Neuronal stem cell (in vitro differentiated cells): ENCODE measurements around the gene DNTTIP2.

Source experiments
- DNase-seq: peaks from one replicate; pipeline ENCODE4 v3.0.0-alpha.2; 2013; ENCODE audit warnings: low spot score
- H2AFZ ChIP-seq: one replicate; pipeline ENCODE4 v1.6.1; 2013; ENCODE audit warnings: mild to moderate bottlenecking, low read length, inconsistent platforms
- H2AK5ac ChIP-seq: 2 replicates; pipeline ENCODE4 v1.6.1; 2013; ENCODE audit warnings: low read depth, mild to moderate bottlenecking, inconsistent platforms, low read length, moderate library complexity, mixed read lengths
- H2BK120ac ChIP-seq: 2 replicates; pipeline ENCODE4 v1.6.1; 2013; ENCODE audit warnings: low read depth, mild to moderate bottlenecking, inconsistent platforms, low read length, moderate library complexity, mixed read lengths
- H2BK12ac ChIP-seq: one replicate; pipeline ENCODE4 v1.6.1; 2013; ENCODE audit warnings: low read length, inconsistent platforms
- H2BK15ac ChIP-seq: 2 replicates; pipeline ENCODE4 v1.6.1; 2013; ENCODE audit warnings: mild to moderate bottlenecking, low read length, inconsistent platforms, mixed read lengths
- H2BK5ac ChIP-seq: one replicate; pipeline ENCODE4 v1.6.1; 2013; ENCODE audit warnings: inconsistent platforms, mild to moderate bottlenecking, low read length, moderate library complexity
- H3K14ac ChIP-seq: one replicate; pipeline ENCODE4 v1.6.1; 2013; ENCODE audit warnings: low read length, inconsistent platforms
- H3K18ac ChIP-seq: 2 replicates; pipeline ENCODE4 v1.6.1; 2013; ENCODE audit warnings: low read length, inconsistent platforms
- H3K23ac ChIP-seq: 2 replicates; pipeline ENCODE4 v1.6.1; 2013; ENCODE audit warnings: low read depth, mild to moderate bottlenecking, mixed read lengths, low read length, inconsistent platforms; ENCODE audit not compliant: poor library complexity
- H3K27ac ChIP-seq: replicated peaks from 3 replicates; pipeline ENCODE4 v1.5.1; 2013; ENCODE audit warnings: low read length, inconsistent platforms
- H3K27me3 ChIP-seq, 3 experiments: 2 replicates each; pipeline ENCODE4 v1.6.1; 2013; ENCODE audit warnings: low read length in 3 of 3, mild to moderate bottlenecking in 2 of 3, inconsistent platforms in 1 of 3, low read depth in 1 of 3, mixed read lengths in 1 of 3, moderate library complexity in 1 of 3; ENCODE audit not compliant: control insufficient read depth in 3 of 3, insufficient read depth in 3 of 3
- H3K36me3 ChIP-seq, 2 donors: replicated peaks in 1 of 2; 2 replicates each; pipeline ENCODE4 v1.6.1; 2013; ENCODE audit warnings: low read length in 2 of 2; ENCODE audit not compliant: control insufficient read depth in 2 of 2, insufficient read depth in 2 of 2
- H3K4ac ChIP-seq: 2 replicates; pipeline ENCODE4 v1.6.1; 2013; ENCODE audit warnings: inconsistent platforms, mild to moderate bottlenecking, low read length, moderate library complexity
- H3K4me1 ChIP-seq, 2 donors: 1 replicate in 1 of 2; 2 replicates in 1 of 2; pipeline ENCODE4 v1.6.1; 2013; ENCODE audit warnings: low read length in 2 of 2, low read depth in 1 of 2; ENCODE audit not compliant: control insufficient read depth in 2 of 2, insufficient read depth in 1 of 2
- H3K4me2 ChIP-seq: one replicate; pipeline ENCODE4 v1.6.1; 2013; ENCODE audit warnings: mild to moderate bottlenecking, low read length, inconsistent platforms; ENCODE audit not compliant: insufficient read depth, poor library complexity, severe bottlenecking
- H3K4me3 ChIP-seq, 2 donors: 2 replicates each; pipeline ENCODE4 v1.5.1; 2013; ENCODE audit warnings: low read length in 2 of 2, mild to moderate bottlenecking in 2 of 2, inconsistent platforms in 1 of 2, moderate library complexity in 1 of 2
- H3K79me1 ChIP-seq: one replicate; pipeline ENCODE4 v1.6.1; 2013; ENCODE audit warnings: low read depth, mild to moderate bottlenecking, inconsistent platforms, low read length, moderate library complexity
- H3K9ac ChIP-seq: one replicate; pipeline ENCODE4 v1.6.1; 2013; ENCODE audit warnings: mild to moderate bottlenecking, low read depth, low read length, inconsistent platforms; ENCODE audit not compliant: poor library complexity
- H3K9me3 ChIP-seq, 2 donors: replicated peaks in 1 of 2; 2 replicates each; pipeline versions ENCODE3 to v1.6.1; 2013; ENCODE audit warnings: low read length in 2 of 2, mild to moderate bottlenecking in 2 of 2, inconsistent platforms in 1 of 2, low read depth in 1 of 2, mixed read lengths in 1 of 2, moderate library complexity in 1 of 2; ENCODE audit not compliant: control insufficient read depth in 2 of 2, insufficient read depth in 1 of 2
- H4K8ac ChIP-seq: one replicate; pipeline ENCODE4 v1.6.1; 2013; ENCODE audit warnings: low read depth, mild to moderate bottlenecking, inconsistent platforms, low read length, moderate library complexity
- H4K91ac ChIP-seq: one replicate; pipeline ENCODE4 v1.6.1; 2013; ENCODE audit warnings: low read length, low read depth, mild to moderate bottlenecking, inconsistent platforms; ENCODE audit not compliant: poor library complexity
- WGBS, 2 donors: extraction: QIAGEN DNeasy Blood & Tissue Kit; methylation state at CpG; one replicate each; pipeline ENCODE4 v1.1.7; 2013; ENCODE audit warnings: missing lambda C conversion rate in 2 of 2, mixed read lengths in 1 of 2; ENCODE audit not compliant: insufficient read length in 2 of 2, insufficient replicate concordance in 1 of 2; ENCODE audit errors: extremely low coverage in 2 of 2; 5-methylcytosine and 5-hydroxymethylcytosine counted together

DNTTIP2 gene

GRCh38 chr1:93882269-93882668, 3.3 kb upstream of the DNTTIP2 start:
- Histone ChIP-seq H2BK120ac (no peak overlapping the region), H3K4me3 (no peak overlapping the region), H3K36me3 (peaks cover 4 to 6% of the 10 kb centered on the region in 2 donors), H3K4me1 (peaks cover 0 to 1% of the 10 kb centered on the region in 2 donors), H3K27me3 (no peaks in the 10 kb centered on the region), H2BK15ac (no peak overlapping the region), H2AK5ac (no peak overlapping the region), H3K79me1 (peaks cover 4% of the 10 kb centered on the region), H2AFZ (no peak overlapping the region), H3K18ac (no peak overlapping the region), H3K14ac (no peak overlapping the region), H3K4me2 (no peak overlapping the region), H3K4ac (no peak overlapping the region), H2BK5ac (no peak overlapping the region), H2BK12ac (no peak overlapping the region), H3K9ac (no peak overlapping the region), H4K91ac (no peak overlapping the region), H3K27ac (no peak overlapping the region), H3K9me3 (no peaks in the 10 kb centered on the region), H4K8ac (no peak overlapping the region), H3K23ac (no peak overlapping the region)
- WGBS, 2 donors: no CpG with 5 or more reads among the region's 4 CpGs
- no peak for DNase-seq

- no peak for DNase-seq
- Histone ChIP-seq H2AK5ac (no peak overlapping the region), H2BK5ac (no peak overlapping the region), H2BK12ac (no peak overlapping the region), H3K14ac (no peak overlapping the region), H2BK120ac (no peak overlapping the region), H3K23ac (no peak overlapping the region), H3K18ac (no peak overlapping the region), H3K4ac (no peak overlapping the region), H3K9me3 (no peaks in the 10 kb centered on the region), H3K27me3 (no peaks in the 10 kb centered on the region), H2BK15ac (no peak overlapping the region), H2AFZ (no peak overlapping the region), H3K4me1 (peaks cover 0 to 1% of the 10 kb centered on the region in 2 donors), H3K27ac (no peak overlapping the region), H3K4me3 (no peak overlapping the region), H3K9ac (no peak overlapping the region), H3K79me1 (peaks cover 4% of the 10 kb centered on the region), H4K91ac (no peak overlapping the region), H3K4me2 (no peak overlapping the region), H4K8ac (no peak overlapping the region), H3K36me3 (peaks cover 11 to 22% of the 10 kb centered on the region in 2 donors)
- no CpG with 5 or more reads among the region's 2 CpGs for WGBS, 2 donors
Measured at GRCh38 chr1:93880731-93881130, 1.7 kb upstream of the DNTTIP2 start.

GRCh38 chr1:93878501-93878888, 511 bp downstream of the DNTTIP2 start:
- Histone ChIP-seq H3K9me3 (no peaks in the 10 kb centered on the region), H3K36me3 (peaks cover 20 to 44% of the 10 kb centered on the region in 2 donors), H4K8ac (no peak overlapping the region), H3K23ac (no peak overlapping the region), H3K27me3 (no peaks in the 10 kb centered on the region), H3K4me2 (peak overlapping the region; percentile 82), H4K91ac (no peak overlapping the region), H2BK15ac (no peak overlapping the region), H2BK120ac (no peak overlapping the region), H3K9ac (peak overlapping the region; percentile 91), H3K14ac (no peak overlapping the region), H3K18ac (no peak overlapping the region), H3K4me1 (peaks cover 0 to 1% of the 10 kb centered on the region in 2 donors), H2AK5ac (no peak overlapping the region), H3K4ac (no peak overlapping the region), H2BK5ac (no peak overlapping the region), H2AFZ (peak overlapping the region; percentile 87), H3K4me3 (peak overlapping the region; percentile 78 to 99), H3K79me1 (peaks cover 4% of the 10 kb centered on the region), H2BK12ac (no peak overlapping the region), H3K27ac (no peak overlapping the region)
- no peak for DNase-seq
- no CpG with 5 or more reads among the region's 20 CpGs for WGBS, 2 donors

DNA sequence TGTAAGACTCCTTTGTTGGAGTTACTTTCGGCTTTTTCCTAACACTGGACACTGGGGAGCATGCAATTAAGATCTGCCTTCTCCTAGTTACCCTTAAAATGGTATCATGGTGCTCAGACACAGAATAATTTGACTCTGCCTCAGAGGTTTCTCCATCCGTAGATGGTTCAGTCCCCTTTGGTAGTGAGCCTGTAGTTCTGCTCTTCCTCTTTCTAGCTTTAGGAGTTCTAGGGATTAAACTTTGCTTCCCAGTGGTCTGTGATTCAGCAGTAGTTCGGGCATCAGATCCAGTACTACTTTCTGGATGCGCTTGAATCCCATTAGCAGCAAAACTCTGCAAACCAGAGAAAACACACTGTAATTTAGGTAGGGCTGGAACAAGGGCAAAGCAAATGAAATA, 1.5 kb downstream of the DNTTIP2 start:
- peak overlapping the region in 1 of 2 donors; percentile 78 for H3K4me3 ChIP-seq
- peaks cover 24 to 54% of the 10 kb centered on the region in 2 donors for H3K36me3 ChIP-seq
- no peak overlapping the region for H3K27ac ChIP-seq

More for the DNA sequence above, 1.5 kb downstream of the DNTTIP2 start:
- Histone ChIP-seq H3K14ac (no peak overlapping the region), H3K23ac (no peak overlapping the region), H2BK15ac (no peak overlapping the region), H2BK120ac (no peak overlapping the region), H2BK12ac (no peak overlapping the region), H2AFZ (no peak overlapping the region), H3K4ac (no peak overlapping the region), H3K9me3 (no peaks in the 10 kb centered on the region), H3K4me1 (peaks cover 0 to 1% of the 10 kb centered on the region in 2 donors), H3K27me3 (no peaks in the 10 kb centered on the region), H2AK5ac (no peak overlapping the region), H3K4me2 (no peak overlapping the region), H3K79me1 (peaks cover 4% of the 10 kb centered on the region), H2BK5ac (no peak overlapping the region), H4K8ac (no peak overlapping the region), H4K91ac (no peak overlapping the region), H3K18ac (no peak overlapping the region), H3K9ac (no peak overlapping the region)
- no CpG with 5 or more reads among the region's 4 CpGs for WGBS, 2 donors
- no peak for DNase-seq
